ENCODE data around the gene KRT6A.

GRCh38 chr12:52440821-52441319, 52.2 kb downstream of the KRT6A start:
- TF ChIP-seq RFX5 (IDR thresholded peaks at IDR 0.05; ENCODE audit: low read depth, low read length) (no peak), HHEX (CRISPR knock-in tag; IDR thresholded peaks at IDR 0.05) (no peak), NCOA5 (CRISPR knock-in tag; IDR thresholded peaks at IDR 0.05) (no peak), U2AF1 (optimal IDR thresholded peaks at IDR 0.05; ENCODE audit: low read depth, low read length) (no peak)
